Hepatocyte (in vitro differentiated cells): Measurements from ENCODE around the gene PLTP. TPM values are rescaled to one million over a fixed set of nuclear protein-coding genes. Genes with fewer than 3 reads are reported as not detected.

Source experiments
- DNase-seq: peaks from one replicate; pipeline ENCODE4 v3.0.0-alpha.2; 2016; ENCODE audit warnings: low spot score
- H2AFZ ChIP-seq: fragments of 200-600 bp; sonication (generic); 2 replicates; pipeline ENCODE4 v1.6.0; 2016; ENCODE audit warnings: antibody characterized with exemption, mild to moderate bottlenecking
- H3K27ac ChIP-seq: fragments of 200-600 bp; sonication (generic); 2 replicates; pipeline ENCODE4 v1.5.1; 2016; ENCODE audit warnings: mild to moderate bottlenecking
- H3K27me3 ChIP-seq: fragments of 200-600 bp; sonication (generic); 2 replicates; pipeline ENCODE4 v1.6.1; 2016
- H3K36me3 ChIP-seq: fragments of 200-600 bp; sonication (generic); replicated peaks from 2 replicates; pipeline ENCODE4 v1.5.1; 2016; ENCODE audit warnings: low read depth; ENCODE audit not compliant: insufficient read depth
- H3K4me1 ChIP-seq: fragments of 200-600 bp; sonication (generic); 2 replicates; pipeline ENCODE4 v1.5.1; 2016; ENCODE audit warnings: mild to moderate bottlenecking, moderate library complexity; ENCODE audit not compliant: insufficient read depth
- H3K4me2 ChIP-seq: fragments of 200-600 bp; sonication (generic); 2 replicates; pipeline ENCODE4 v1.6.0; 2016
- H3K4me3 ChIP-seq: fragments of 200-600 bp; sonication (generic); 2 replicates; pipeline ENCODE4 v1.5.1; 2016; ENCODE audit warnings: mild to moderate bottlenecking
- H3K79me2 ChIP-seq: fragments of 200-600 bp; sonication (generic); 2 replicates; pipeline ENCODE4 v1.6.0; 2017; ENCODE audit warnings: mild to moderate bottlenecking
- H3K9me2 ChIP-seq: fragments of 200-600 bp; sonication (generic); replicated peaks from 2 replicates; pipeline ENCODE4 v1.6.0; 2017; ENCODE audit warnings: mild to moderate bottlenecking; ENCODE audit not compliant: insufficient read depth
- H3K9me3 ChIP-seq: fragments of 200-600 bp; sonication (generic); 2 replicates; pipeline ENCODE4 v1.5.1; 2016; ENCODE audit warnings: low read depth, mild to moderate bottlenecking
- H4K20me1 ChIP-seq: fragments of 200-600 bp; sonication (generic); 2 replicates; pipeline ENCODE4 v1.6.0; 2016; ENCODE audit warnings: mild to moderate bottlenecking; ENCODE audit not compliant: insufficient read depth, poor library complexity, severe bottlenecking
- EZH2 ChIP-seq: fragments of 200-600 bp; sonication (generic); IDR thresholded peaks from 2 replicates; pipeline ENCODE4 v1.6.1; 2016; ENCODE audit warnings: antibody characterized with exemption, mild to moderate bottlenecking, borderline replicate concordance
- EZH2phosphoT487 ChIP-seq: fragments of 200-600 bp; sonication (generic); IDR thresholded peaks from one replicate; pipeline ENCODE4 v1.6.1; 2018; ENCODE audit warnings: antibody characterized with exemption, mild to moderate bottlenecking, low read depth, moderate library complexity; ENCODE audit not compliant: unreplicated experiment, severe bottlenecking
- WGBS: methylation state at CpG from one replicate; pipeline ENCODE4 v1.1.6; 2016; ENCODE audit warnings: low lambda C conversion rate; ENCODE audit errors: missing lambda C conversion rate; 5-methylcytosine and 5-hydroxymethylcytosine counted together
- polyA plus RNA-seq: library from polyadenylated mRNA; unstranded; fragments of >200 nt; fragmentation: Nextera tagmentation; extraction: Ambion mirVana; gene quantifications from 2 replicates; pipeline ENCODE4 v1.2.1, GENCODE V29; 2016
- total RNA-seq: library from RNA; depleted of rRNA; stranded (reverse); fragments of >200 nt; gene quantifications from 2 replicates; pipeline ENCODE4 v1.2.3, GENCODE V29; 2014
- TF ChIP-seq, protein P1 (sequence below): fragments of 200-600 bp; sonication (generic); IDR thresholded peaks from 2 replicates; pipeline ENCODE4 v1.5.1; 2016; ENCODE audit warnings: antibody characterized with exemption, mild to moderate bottlenecking; ENCODE audit not compliant: poor library complexity

The PLTP gene
- total and polyA plus RNA-seq, 2 experiments from 2014 or later, result 176 to 623 TPM

DNA sequence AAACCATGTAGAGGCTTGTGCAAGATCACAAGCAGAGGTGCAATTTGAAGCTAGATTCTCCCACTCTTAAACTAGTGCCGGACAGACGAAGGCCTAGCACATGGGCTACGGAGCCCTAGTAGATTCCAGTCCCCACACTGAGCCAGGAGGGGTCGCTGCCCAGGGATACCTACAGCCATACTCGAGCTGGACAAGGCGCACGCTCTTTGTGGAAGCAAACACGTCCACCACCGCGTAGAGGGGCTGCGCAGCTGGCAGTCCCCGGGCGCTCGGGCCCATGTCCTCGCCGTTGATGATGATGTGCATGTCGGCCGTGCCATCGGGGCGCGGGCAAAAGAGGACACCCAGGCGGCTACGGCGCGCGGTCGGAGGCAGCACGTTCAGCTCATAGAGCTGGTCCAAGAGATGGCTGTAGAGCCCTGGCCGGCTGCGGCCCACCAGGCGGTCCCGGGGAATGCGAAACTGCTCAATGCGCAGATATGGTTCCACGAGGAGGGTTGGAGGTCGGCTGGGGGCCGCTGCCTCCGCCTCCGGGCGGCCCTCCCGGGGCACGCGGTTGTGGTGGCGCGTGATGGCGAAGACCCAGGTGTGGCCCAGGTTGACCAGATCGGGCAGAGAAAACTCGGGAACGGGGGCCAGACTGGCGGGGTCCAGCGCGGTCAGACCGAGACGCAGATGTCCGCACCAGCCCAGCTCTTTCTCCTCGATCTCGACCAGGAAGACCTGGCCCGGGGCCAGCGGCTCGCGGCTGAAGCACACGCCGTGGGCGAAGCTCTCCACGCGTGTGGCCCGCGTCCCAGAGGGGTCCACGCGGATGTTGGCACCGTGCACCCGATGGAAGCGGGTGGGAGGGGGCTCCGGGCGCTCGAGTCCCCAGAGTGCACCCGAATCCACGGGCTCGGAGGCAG lies 21.6 kb downstream of the PLTP start:
- Histone ChIP-seq H3K36me3 (no peaks in the 10 kb centered on the region), H3K79me2 (peaks cover 44% of the 10 kb centered on the region), H3K9me2 (no peaks in the 10 kb centered on the region), H3K4me2 (peak overlapping the region; percentile 92), H3K4me3 (peak overlapping the region; percentile 26), H3K27ac (peak overlapping the region; percentile 86), H3K4me1 (peaks cover 14% of the 10 kb centered on the region), H3K9me3 (no peaks in the 10 kb centered on the region), H3K27me3 (no peaks in the 10 kb centered on the region), H4K20me1 (peaks cover 3% of the 10 kb centered on the region), H2AFZ (peak overlapping the region; percentile 43)
- TF ChIP-seq, protein P1, sequence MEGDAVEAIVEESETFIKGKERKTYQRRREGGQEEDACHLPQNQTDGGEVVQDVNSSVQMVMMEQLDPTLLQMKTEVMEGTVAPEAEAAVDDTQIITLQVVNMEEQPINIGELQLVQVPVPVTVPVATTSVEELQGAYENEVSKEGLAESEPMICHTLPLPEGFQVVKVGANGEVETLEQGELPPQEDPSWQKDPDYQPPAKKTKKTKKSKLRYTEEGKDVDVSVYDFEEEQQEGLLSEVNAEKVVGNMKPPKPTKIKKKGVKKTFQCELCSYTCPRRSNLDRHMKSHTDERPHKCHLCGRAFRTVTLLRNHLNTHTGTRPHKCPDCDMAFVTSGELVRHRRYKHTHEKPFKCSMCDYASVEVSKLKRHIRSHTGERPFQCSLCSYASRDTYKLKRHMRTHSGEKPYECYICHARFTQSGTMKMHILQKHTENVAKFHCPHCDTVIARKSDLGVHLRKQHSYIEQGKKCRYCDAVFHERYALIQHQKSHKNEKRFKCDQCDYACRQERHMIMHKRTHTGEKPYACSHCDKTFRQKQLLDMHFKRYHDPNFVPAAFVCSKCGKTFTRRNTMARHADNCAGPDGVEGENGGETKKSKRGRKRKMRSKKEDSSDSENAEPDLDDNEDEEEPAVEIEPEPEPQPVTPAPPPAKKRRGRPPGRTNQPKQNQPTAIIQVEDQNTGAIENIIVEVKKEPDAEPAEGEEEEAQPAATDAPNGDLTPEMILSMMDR, result peak; percentile 76
- no peak for TF ChIP-seq EZH2phosphoT487
- WGBS, result 2% methylated on average over 62 of the region's 79 CpGs
- peak; percentile 92 for DNase-seq

DNA sequence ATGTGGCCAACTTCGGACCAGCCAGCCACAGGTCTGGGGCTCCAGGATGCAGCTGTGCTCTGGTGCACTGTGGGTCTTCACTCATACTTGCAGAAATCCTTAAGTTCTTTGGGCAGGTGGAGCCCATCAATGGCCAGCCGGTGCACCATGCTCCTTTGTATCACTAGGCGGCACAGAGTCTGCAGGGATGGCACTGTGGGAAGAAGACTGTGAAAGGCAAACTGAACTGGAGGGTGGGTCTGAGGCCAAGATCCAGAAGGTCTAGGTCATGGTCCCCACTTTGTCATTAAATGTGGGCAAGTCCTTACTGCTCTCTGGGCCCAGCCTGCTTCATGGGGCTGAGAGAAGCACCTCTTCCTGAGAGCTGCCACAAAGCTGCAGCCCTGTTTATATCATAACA lies 23.3 kb downstream of the PLTP start:
- no peak for DNase-seq
- H3K36me3 ChIP-seq, result no peaks in the 10 kb centered on the region
- peaks cover 3% of the 10 kb centered on the region for H4K20me1 ChIP-seq
- no peaks in the 10 kb centered on the region for H3K27me3 ChIP-seq
- 91% methylated on average over 3 of the region's 3 CpGs for WGBS
- no peaks in the 10 kb centered on the region for H3K9me3 ChIP-seq
- H3K9me2 ChIP-seq, result no peaks in the 10 kb centered on the region
- H3K27ac ChIP-seq, result no peak overlapping the region
- H3K4me3 ChIP-seq, result no peak overlapping the region
- H3K4me2 ChIP-seq, result peak overlapping the region; percentile 92
- H3K79me2 ChIP-seq, result peaks cover 40% of the 10 kb centered on the region
- peaks cover 22% of the 10 kb centered on the region for H3K4me1 ChIP-seq
- no peak for TF ChIP-seq EZH2phosphoT487
- TF ChIP-seq EZH2, result no peak
- TF ChIP-seq, protein P1, result no peak
- no peak overlapping the region for H2AFZ ChIP-seq

DNA sequence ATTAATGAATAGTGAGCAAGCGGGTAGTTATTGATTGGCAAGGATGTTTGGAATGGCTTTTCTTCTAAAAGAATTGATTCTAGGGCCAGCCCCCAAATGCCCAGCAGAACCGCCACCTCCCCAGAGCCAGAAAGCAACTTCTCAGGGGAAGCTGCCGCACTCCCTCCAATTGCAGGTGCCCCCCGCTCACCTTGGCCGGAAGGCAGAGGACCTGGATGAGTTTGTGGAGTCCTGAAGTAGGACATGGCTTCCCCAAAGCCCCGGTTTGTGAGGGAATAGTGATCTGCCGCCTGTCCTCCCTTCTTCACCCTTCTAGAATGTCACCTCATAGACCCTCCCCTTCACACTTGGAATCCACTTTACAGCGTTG lies 24.6 kb downstream of the PLTP start, which contains the start of gene SPATA25:
SPATA25 (minus strand) TSS at position 277 of the 370 bp plus-strand sequence; CDS start at position 245, 32 bp downstream.
- Histone ChIP-seq H3K36me3 (no peaks in the 10 kb centered on the region), H3K4me3 (no peak within 1 kb of the TSS), H3K4me1 (peaks cover 14% of the 10 kb centered on the region), H2AFZ (no peak within 1 kb of the TSS), H3K27ac (no peak within 1 kb of the TSS), H3K9me2 (no peaks in the 10 kb centered on the region), H4K20me1 (peaks cover 3% of the 10 kb centered on the region), H3K79me2 (peaks cover 34% of the 10 kb centered on the region), H3K9me3 (no peaks in the 10 kb centered on the region), H3K4me2 (peak within 1 kb of the TSS; percentile 92), H3K27me3 (no peaks in the 10 kb centered on the region)
- TF ChIP-seq EZH2phosphoT487 (no peak), EZH2 (no peak)
- TF ChIP-seq, protein P1, result no peak
- no peak for DNase-seq
- WGBS, result 93% methylated on average over 8 of the region's 8 CpGs
